Vagina (tissue), 2 donors: ENCODE results near the gene FGFBP1.

ENCODE experiments used
- POLR2A ChIP-seq, 2 donors: fragments of 450-650 bp; IDR thresholded peaks; one replicate each; pipeline ENCODE4 v1.6.1; 2017; ENCODE audit warnings: antibody characterized with exemption in 2 of 2, mild to moderate bottlenecking in 2 of 2, moderate library complexity in 2 of 2
- POLR2AphosphoS5 ChIP-seq, 2 donors: sonication (generic); formaldehyde crosslinking; IDR thresholded peaks; one replicate each; pipeline ENCODE4 v1.9.0; 2017; ENCODE audit warnings: antibody characterized with exemption in 2 of 2, mild to moderate bottlenecking in 2 of 2, low read depth in 1 of 2; ENCODE audit not compliant: insufficient read depth in 1 of 2
- TF ChIP-seq, protein P1 (sequence below), 3 experiments: fragments of 450-650 bp in 2 of 3; fragments of 200-600 bp in 1 of 3; sonication (generic) in 1 of 3; IDR thresholded peaks; one replicate each; pipeline ENCODE4 v1.5.1; 2017 to 2019; ENCODE audit warnings: antibody characterized with exemption in 3 of 3, mild to moderate bottlenecking in 2 of 3, moderate library complexity in 2 of 3

DNA sequence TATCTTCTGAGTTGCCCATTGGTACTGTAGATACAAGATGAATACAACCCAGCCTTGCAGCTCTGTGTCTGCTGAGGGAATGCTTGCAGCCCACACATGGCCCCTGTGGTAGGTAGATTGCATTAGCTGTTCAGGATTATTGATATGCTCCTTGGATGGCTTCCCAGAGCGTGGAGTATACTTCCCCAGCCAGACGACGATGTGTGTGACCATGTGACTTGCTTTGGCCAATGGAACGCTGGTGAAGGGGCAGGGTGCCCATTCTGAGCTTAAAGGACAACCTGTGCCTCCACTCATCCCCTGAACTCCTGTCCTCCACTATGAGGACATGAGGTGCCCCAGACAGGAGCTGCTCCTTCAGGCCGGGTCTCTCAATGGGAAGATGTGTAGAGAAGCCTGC is 48.4 kb upstream of the FGFBP1 start:
- TF ChIP-seq, protein P1, sequence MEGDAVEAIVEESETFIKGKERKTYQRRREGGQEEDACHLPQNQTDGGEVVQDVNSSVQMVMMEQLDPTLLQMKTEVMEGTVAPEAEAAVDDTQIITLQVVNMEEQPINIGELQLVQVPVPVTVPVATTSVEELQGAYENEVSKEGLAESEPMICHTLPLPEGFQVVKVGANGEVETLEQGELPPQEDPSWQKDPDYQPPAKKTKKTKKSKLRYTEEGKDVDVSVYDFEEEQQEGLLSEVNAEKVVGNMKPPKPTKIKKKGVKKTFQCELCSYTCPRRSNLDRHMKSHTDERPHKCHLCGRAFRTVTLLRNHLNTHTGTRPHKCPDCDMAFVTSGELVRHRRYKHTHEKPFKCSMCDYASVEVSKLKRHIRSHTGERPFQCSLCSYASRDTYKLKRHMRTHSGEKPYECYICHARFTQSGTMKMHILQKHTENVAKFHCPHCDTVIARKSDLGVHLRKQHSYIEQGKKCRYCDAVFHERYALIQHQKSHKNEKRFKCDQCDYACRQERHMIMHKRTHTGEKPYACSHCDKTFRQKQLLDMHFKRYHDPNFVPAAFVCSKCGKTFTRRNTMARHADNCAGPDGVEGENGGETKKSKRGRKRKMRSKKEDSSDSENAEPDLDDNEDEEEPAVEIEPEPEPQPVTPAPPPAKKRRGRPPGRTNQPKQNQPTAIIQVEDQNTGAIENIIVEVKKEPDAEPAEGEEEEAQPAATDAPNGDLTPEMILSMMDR (IDR thresholded peaks at IDR 0.05), result no peak
- TF ChIP-seq POLR2A (IDR thresholded peaks at IDR 0.05) (no peak), POLR2AphosphoS5 (IDR thresholded peaks at IDR 0.05; ENCODE audit: insufficient read depth in 1 of 2, low read depth in 1 of 2) (no peak)
